SIG-M5 treated with dmso at 0.1 percent for 504 hours (cell line): Measurements from ENCODE around the gene KRT86.

Experiments
- DNase-seq: peaks from one replicate; lab custom pipeline; 2025; ENCODE audit not compliant: unreplicated experiment; lab: John Stamatoyannopoulos, UW

KRT86 gene

DNA sequence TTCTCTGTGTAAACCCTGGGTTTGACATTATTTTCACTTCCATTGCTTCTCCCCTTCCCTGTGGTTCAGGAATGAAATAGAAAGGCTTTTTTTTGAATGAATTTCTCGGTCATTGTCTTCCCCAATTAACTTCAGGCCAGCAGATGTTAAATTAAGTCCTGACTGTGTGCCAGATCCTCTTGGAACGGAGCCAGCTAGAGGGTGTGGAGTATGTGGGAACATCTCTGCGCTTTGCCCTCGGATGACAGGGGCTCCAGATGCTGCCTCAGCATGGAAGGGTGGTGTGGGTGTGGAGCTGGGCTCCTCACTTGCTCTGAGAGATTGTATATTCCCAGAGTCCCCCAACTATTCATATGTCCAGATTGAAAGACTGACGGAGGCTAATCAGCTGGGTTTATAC is 79.8 kb downstream of the KRT86 start:
- DNase-seq: no peak

- DNase-seq: no peak
Measured at GRCh38 chr12:52355176-52355575, 80.7 kb downstream of the KRT86 start.

GRCh38 chr12:52356031-52356761 is 81.8 kb downstream of the KRT86 start:
- DNase-seq: no peak

DNA sequence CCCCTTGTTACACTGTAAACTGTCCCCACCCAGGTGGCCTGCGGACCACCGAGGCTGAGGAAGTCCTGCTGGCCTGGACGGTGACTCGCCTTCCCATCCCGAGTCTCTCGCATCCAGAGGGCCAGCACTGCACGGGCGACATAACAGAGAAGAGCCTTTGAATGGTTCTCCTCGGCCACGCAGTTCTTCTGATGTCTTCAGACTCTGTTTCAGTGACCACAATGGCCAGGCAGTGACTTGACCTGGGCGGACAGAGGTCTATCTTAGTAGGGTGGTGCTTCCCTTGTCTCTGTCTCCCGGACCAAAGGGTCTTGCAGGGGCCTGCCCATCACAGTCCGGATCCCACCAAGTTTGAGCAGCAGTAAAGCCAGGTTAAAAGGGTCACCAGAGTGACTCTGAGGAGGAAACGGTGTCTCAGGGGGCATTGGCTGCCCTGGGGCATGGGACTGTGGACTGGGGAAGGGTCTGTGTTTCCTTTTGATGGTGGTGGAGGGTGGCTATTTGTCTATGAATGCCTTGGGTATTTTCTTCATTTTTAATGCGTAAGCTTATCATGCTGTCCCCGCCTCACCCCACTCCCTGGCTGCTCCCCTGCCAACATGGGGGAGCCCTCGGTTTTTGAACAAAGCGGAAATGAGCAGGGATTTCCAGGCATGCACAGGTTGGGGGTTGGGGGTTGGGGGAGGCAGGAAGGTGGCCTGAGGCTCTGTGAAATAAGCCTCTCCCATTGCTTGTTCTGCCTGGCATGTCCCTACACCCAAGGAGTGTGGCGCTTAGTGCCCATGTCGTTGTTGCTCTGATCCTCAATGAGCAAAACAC is 82.5 kb downstream of the KRT86 start:
- DNase-seq: no peak
